ENCODE results near the gene COL25A1.

GRCh38 chr4:109186458-109186945, 116.0 kb downstream of the COL25A1 start:
- TF ChIP-seq CTCF (IDR thresholded peaks at IDR 0.05 in 2 of 3, conservative IDR thresholded peaks at IDR 0.05 in 1 of 3; ENCODE audit: borderline replicate concordance in 1 of 3, insufficient read depth in 1 of 3, low read depth in 2 of 3, low read length in 2 of 3) (no peak), ATF3 (IDR thresholded peaks at IDR 0.05) (no peak), RAD21 (IDR thresholded peaks at IDR 0.05; ENCODE audit: low read depth) (no peak), SIN3A (IDR thresholded peaks at IDR 0.05; ENCODE audit: low read depth) (no peak), YY1 (IDR thresholded peaks at IDR 0.05; ENCODE audit: extremely low read depth, insufficient replicate concordance, low read depth, low read length) (no peak), EZH2 (IDR thresholded peaks at IDR 0.05) (no peak), ZBTB33 (IDR thresholded peaks at IDR 0.05; ENCODE audit: extremely low read depth, insufficient replicate concordance, low read length) (no peak)
